GM12864 (cell line): Measurements from ENCODE around the gene PDLIM7.

Source experiments
- DNase-seq: peaks from one replicate; pipeline ENCODE4 v3.0.0-alpha.2; 2011; ENCODE audit warnings: low read depth
- H3K4me3 ChIP-seq: 2 replicates; pipeline ENCODE4 v1.5.1; 2011; ENCODE audit warnings: mild to moderate bottlenecking, low read depth, low read length, control low read depth
- CTCF ChIP-seq: IDR thresholded peaks from 2 replicates; pipeline ENCODE4 v1.5.1; 2011; ENCODE audit warnings: low read depth, mild to moderate bottlenecking, moderate library complexity, low read length, control low read depth, inconsistent platforms; ENCODE audit errors: missing control alignments

Gene PDLIM7

GRCh38 chr5:177472460-177473442 is 24.7 kb downstream of the PDLIM7 start:
- peak overlapping the region; percentile 49 for H3K4me3 ChIP-seq
- TF ChIP-seq CTCF, result no peak
- DNase-seq, result no peak

GRCh38 chr5:177471610-177472356 is 25.6 kb downstream of the PDLIM7 start:
- no peak for DNase-seq
- no peak overlapping the region for H3K4me3 ChIP-seq
- no peak for TF ChIP-seq CTCF

GRCh38 chr5:177470759-177471536 is 26.5 kb downstream of the PDLIM7 start:
- DNase-seq, result no peak
- no peak for TF ChIP-seq CTCF
- no peak overlapping the region for H3K4me3 ChIP-seq

- TF ChIP-seq CTCF, result no peak
- no peak for DNase-seq
- H3K4me3 ChIP-seq, result no peak overlapping the region
Observed at GRCh38 chr5:177469750-177470525, 27.5 kb downstream of the PDLIM7 start.

- TF ChIP-seq CTCF, result no peak
- no peak overlapping the region for H3K4me3 ChIP-seq
- no peak for DNase-seq
Observed at GRCh38 chr5:177468685-177469628, 28.4 kb downstream of the PDLIM7 start.
